Skin epidermis (tissue), 12 donors: ENCODE measurements around the gene MEIOB.
"Not testable (repeated sequence)": the region's sequence is repeated elsewhere in the genome, so short reads cannot be mapped to it uniquely, and the experiment has no call there.

ENCODE experiments used
- H3K27ac ChIP-seq, 21 experiments: fragments of 200-600 bp; sonication (generic) in 11 of 21; one replicate each; pipeline ENCODE4 v1.5.0; 2020; ENCODE audit warnings: mild to moderate bottlenecking in 3 of 21, inconsistent platforms in 2 of 21, moderate library complexity in 2 of 21
- H3K4me3 ChIP-seq, 7 experiments: fragments of 200-600 bp; sonication (generic) in 2 of 7; one replicate each; pipeline ENCODE4 v1.5.0; 2020; ENCODE audit warnings: inconsistent platforms in 2 of 7, mild to moderate bottlenecking in 2 of 7, moderate library complexity in 1 of 7

Gene MEIOB

GRCh38 chr16:1908983-1909382 is 37.0 kb upstream of the MEIOB start:
- H3K4me3 ChIP-seq = no peak overlapping the region
- H3K27ac ChIP-seq = peak overlapping the region in 4 of 21 experiments; percentile 6 to 55 (median 32)

GRCh38 chr16:1908184-1908583 is 36.2 kb upstream of the MEIOB start:
- Histone ChIP-seq H3K4me3 (no peak overlapping the region), H3K27ac (peak overlapping the region in 3 of 21 experiments; percentile 4 to 47 (median 42))

- peak overlapping the region in 3 of 21 experiments; percentile 25 to 47 (median 42) for H3K27ac ChIP-seq
- H3K4me3 ChIP-seq = no peak overlapping the region
Observed at GRCh38 chr16:1907226-1907860, 35.4 kb upstream of the MEIOB start.

- Histone ChIP-seq H3K27ac (peak overlapping the region in 2 of 21 experiments; percentile 12 to 42), H3K4me3 (no peak overlapping the region)
Observed at GRCh38 chr16:1906846-1907165, 34.8 kb upstream of the MEIOB start.

GRCh38 chr16:1906055-1906845 is 34.3 kb upstream of the MEIOB start:
- Histone ChIP-seq H3K4me3 (no peak overlapping the region), H3K27ac (peak overlapping the region in 2 of 21 experiments; percentile 12 to 42)

GRCh38 chr16:1903845-1904840 is 32.2 kb upstream of the MEIOB start:
- H3K4me3 ChIP-seq = no peak overlapping the region

GRCh38 chr16:1903220-1903574 is 31.2 kb upstream of the MEIOB start:
- no peak overlapping the region for H3K27ac ChIP-seq
- H3K4me3 ChIP-seq = no peak overlapping the region

More at GRCh38 chr16:1903845-1904840, 32.2 kb upstream of the MEIOB start:
- no peak overlapping the region for H3K27ac ChIP-seq

GRCh38 chr16:1902547-1903219 is 30.7 kb upstream of the MEIOB start:
- Histone ChIP-seq H3K4me3 (no peak overlapping the region), H3K27ac (no peak overlapping the region)

- Histone ChIP-seq H3K4me3 (no peak overlapping the region), H3K27ac (no peak overlapping the region)
Observed at GRCh38 chr16:1900452-1900774, 28.4 kb upstream of the MEIOB start.

- Histone ChIP-seq H3K27ac (no peak overlapping the region), H3K4me3 (no peak overlapping the region)
Observed at GRCh38 chr16:1899641-1900451, 27.9 kb upstream of the MEIOB start.

GRCh38 chr16:1897692-1898091 is 25.7 kb upstream of the MEIOB start:
- H3K4me3 ChIP-seq, H3K27ac ChIP-seq: not testable (repeated sequence)

DNA sequence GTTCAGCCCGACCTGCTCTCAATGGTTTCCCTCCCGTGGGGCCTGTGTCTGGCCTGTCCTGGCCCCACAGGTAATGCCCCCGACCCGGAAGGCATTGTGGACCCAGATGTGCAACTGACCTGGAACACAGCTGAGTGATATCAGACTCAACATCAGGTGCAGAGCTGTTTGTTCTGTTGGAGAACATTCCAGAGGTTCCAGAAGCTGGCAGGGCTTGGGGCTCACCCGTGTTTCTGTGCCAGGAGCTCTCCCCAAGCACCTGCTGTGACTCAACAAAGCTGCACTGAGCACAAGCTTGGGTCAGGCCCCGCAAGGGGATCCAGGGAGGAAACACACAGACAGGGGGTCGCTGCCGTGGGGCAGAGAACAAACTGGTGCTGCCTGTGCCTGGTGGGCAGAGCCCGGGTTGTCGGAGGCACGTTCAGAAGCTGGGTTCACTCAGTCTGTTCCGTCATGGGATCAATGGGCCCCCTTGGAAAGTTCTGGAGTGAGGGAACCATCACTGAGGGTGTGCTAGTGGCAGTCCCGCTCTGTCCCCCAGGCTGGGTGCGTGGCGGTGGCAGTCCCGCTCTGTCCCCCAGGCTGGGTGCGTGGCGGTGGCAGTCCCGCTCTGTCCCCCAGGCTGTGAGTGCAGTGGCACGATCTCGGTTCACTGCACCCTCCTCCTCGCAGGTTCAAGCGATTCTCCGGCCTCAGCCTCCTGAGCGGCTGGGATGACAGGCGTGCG is 24.1 kb upstream of the MEIOB start:
- Histone ChIP-seq H3K4me3 (no peak overlapping the region), H3K27ac (peak overlapping the region in 6 of 21 experiments; percentile 11 to 49 (median 42))

- Histone ChIP-seq H3K4me3 (no peak overlapping the region), H3K27ac (peak overlapping the region in 4 of 21 experiments; percentile 29 to 62 (median 38))
Observed at GRCh38 chr16:1895068-1895467, 23.1 kb upstream of the MEIOB start.

DNA sequence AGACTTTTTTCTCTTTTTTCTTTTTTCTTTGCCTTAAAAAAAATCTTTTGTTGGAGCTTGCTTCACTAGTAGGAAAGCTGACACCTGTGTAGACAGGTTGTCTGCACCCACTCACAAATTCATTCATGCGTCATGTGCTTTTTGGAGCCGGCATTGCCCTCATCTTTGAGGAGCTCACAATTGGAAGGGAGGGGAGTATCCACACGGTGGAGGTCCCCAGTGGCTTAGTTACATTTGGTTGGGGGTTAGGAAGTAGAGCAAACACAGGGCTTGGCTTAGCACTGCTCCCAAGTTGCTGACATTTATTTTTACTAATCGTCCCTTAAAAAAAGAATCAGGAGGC is 18.7 kb upstream of the MEIOB start:
- Histone ChIP-seq H3K4me3 (no peak overlapping the region), H3K27ac (peak overlapping the region in 1 of 21 experiments; percentile 3)

GRCh38 chr16:1890024-1890707 is 18.2 kb upstream of the MEIOB start:
- H3K27ac ChIP-seq = peak overlapping the region in 1 of 21 experiments; percentile 3
- no peak overlapping the region for H3K4me3 ChIP-seq

GRCh38 chr16:1887711-1888354 is 15.9 kb upstream of the MEIOB start:
- H3K27ac ChIP-seq = no peak overlapping the region
- no peak overlapping the region for H3K4me3 ChIP-seq

DNA sequence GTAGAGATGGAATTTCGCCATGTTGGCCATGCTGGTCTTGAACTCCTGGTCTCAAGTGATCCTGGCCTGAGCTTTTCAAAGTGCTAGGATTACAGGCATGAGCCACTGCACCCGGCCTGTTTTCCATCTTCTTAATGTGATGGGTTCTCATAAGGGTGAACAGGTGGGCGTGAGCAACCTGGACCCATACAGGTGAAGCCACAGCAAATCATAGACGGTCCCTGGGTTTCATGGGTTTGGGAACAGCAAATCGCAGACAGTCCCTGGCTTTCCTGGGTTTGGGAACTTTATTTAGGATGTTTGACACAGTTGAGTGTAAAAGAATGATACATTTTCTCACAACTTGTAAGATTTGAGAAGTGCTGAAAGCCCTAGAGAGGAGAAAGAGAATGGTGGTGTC is 12.9 kb upstream of the MEIOB start:
- Histone ChIP-seq H3K27ac (no peak overlapping the region), H3K4me3 (no peak overlapping the region)
